Measurements from ENCODE around the gene WWOX.
A peak's percentile ranks its signal among the peaks of the same experiment; 100 is the strongest.
"Not testable (repeated sequence)": the region's sequence is repeated elsewhere in the genome, so short reads cannot be mapped to it uniquely, and the experiment has no call there.

Gene WWOX

DNA sequence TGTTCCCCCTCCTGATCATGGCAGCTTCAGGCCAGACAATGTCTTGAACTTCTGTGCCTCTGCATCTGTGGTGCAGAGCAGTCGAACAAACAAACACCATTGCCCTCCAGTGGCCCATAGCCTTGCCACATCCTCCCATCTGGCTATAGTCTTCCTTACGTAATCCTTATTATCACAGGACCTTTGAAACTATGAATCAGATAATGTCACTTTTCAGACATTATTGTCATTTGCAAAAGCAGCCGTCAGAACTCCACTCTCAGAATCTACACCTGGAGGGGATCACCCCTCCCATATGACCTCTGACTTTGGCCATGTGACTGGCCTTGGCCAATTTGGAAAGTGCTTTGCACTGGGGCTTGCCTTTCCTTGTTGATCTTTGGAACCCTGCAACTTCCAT, 1113.8 kb downstream of the WWOX start:
- DNase-seq = no peak

GRCh38 chr16:79215289-79215688, 1115.8 kb downstream of the WWOX start:
- no peak for DNase-seq

DNA sequence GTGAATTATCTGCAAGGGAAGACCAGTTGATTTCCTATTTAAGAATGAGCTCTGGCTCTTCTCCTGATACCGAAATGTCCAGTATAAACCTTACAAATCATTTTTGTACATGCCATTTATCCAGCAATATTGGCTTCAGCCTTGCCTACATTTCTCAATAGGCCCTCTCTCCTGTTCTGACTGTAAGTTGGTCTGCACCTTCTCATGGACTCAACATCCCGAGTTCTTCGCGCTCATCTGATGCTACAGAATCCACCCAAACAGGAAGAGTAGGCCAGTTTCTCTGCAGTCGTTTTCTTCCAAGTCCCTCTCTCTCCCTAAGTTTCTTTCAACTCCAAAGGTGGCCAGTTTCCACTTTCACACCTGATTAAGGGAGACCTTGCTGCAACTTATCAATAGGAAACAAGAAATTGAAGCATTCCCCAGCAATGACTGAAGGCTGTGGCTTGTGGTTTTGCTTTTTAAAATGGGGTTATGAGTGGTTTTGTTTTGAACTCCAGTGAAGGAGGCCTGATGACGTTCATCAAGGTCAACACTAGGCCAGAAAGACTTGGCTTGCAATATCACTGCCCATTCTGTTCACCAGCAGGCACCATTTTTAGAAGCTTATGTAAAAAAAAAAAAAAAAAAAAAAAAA, 1118.0 kb downstream of the WWOX start:
- DNase-seq = peak; percentile 73

- DNase-seq = no peak
These were observed 1118.9 kb downstream of the WWOX start for GRCh38 chr16:79218351-79218750.

- DNase-seq = not testable (repeated sequence)
These were observed 1126.5 kb downstream of the WWOX start for GRCh38 chr16:79225994-79226393.

- no peak for DNase-seq
These were observed 1129.9 kb downstream of the WWOX start for GRCh38 chr16:79229361-79229760.

DNA sequence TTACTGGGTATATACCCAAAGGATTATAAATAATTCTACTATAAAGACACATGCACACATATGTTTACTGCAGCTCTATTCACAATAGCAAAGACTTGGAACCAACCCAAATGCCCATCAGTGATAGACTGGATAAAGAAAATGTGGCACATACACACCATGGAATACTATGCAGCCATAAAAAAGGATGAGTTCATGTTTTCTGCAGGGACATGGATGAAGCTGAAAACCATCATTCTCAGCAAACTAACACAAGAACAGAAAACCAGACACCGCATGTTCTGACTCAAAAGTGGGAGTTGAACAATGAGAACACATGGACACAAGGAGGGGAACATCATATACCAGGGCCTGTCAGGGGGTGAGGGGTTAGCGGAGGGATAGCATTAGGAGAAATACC, 1146.2 kb downstream of the WWOX start:
- not testable (repeated sequence) for DNase-seq

- DNase-seq = no peak
These were observed 1147.9 kb downstream of the WWOX start for GRCh38 chr16:79247386-79247785.

DNA sequence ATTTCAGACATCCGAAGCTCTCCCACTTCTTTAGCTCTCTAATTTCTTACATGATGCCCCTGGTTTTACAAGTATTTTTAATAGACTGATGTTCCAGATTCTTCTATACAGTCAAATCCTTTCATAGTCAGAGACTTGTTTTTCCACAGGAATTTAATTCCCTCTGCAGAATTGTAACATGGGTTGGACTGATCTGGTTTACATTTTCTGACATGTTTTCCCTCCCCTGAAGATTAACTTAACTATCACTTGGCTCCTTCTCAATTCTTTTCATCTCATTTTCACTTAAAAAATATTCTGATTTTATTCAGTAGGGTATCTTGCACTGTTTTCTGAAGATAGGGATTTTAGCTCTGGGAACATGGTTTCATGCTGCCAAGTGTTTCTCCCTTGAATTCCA, 1148.9 kb downstream of the WWOX start:
- no peak for DNase-seq

GRCh38 chr16:79250502-79251098, 1151.1 kb downstream of the WWOX start:
- no peak for DNase-seq

GRCh38 chr16:79253100-79253631, 1153.7 kb downstream of the WWOX start:
- no peak for DNase-seq

GRCh38 chr16:79257953-79258490, 1158.6 kb downstream of the WWOX start:
- peak; percentile 26 for DNase-seq

DNA sequence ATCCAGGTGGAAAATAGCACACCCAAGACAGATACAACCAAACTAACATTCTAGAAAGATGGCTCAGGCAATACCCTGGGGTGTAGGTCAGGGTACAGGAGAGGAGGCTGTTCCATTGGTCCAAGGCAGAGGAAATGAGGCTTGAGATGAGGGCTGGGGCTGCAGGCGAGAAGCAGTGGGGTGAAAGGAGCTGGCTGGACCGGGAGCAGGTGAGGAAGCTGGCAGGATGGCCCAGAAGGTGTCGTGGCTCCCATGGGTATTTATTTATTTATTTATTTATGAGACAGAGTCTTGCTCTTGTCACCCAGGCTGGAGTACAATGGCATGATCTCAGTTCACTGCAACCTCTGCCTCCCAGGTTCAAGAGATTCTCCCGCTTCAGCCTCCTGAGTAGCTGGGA, 1161.4 kb downstream of the WWOX start:
- not testable (repeated sequence) for DNase-seq

GRCh38 chr16:79261481-79261940, 1162.1 kb downstream of the WWOX start:
- peak; percentile 64 for DNase-seq

GRCh38 chr16:79261944-79262552, 1162.6 kb downstream of the WWOX start:
- DNase-seq = no peak

All from activated CD4-positive, alpha-beta T cell treated with anti-CD3 and anti-CD28 coated beads, Interleukin-10, Interleukin-2, amounts not matched to agents 100 ng/mL and 50 ng/mL, durations not matched to agents 16 hours and 8 hours (primary cell).